Measurements from ENCODE around the gene FTH1.
"Not testable (repeated sequence)": the region's sequence is repeated elsewhere in the genome, so short reads cannot be mapped to it uniquely, and the experiment has no call there.

Gene FTH1

GRCh38 chr11:62011881-62012280 is 44.4 kb upstream of the FTH1 start:
- no peak overlapping the region for H3K27ac Mint-ChIP-seq
- peaks cover 10% of the 10 kb centered on the region for H3K9me3 Mint-ChIP-seq
- DNase-seq: no peak
- H3K4me1 Mint-ChIP-seq: peaks cover 12% of the 10 kb centered on the region
- H3K27me3 Mint-ChIP-seq (ENCODE audit: low read depth, poor library complexity): peaks cover 4% of the 10 kb centered on the region
- TF ChIP-seq CTCF (IDR thresholded peaks at IDR 0.05): no peak
- no peak overlapping the region for H3K4me3 Mint-ChIP-seq
- H3K36me3 Mint-ChIP-seq (ENCODE audit: low read depth): no peaks in the 10 kb centered on the region

GRCh38 chr11:62010935-62011528 is 43.6 kb upstream of the FTH1 start:
- Mint-ChIP-seq H3K36me3 (ENCODE audit: low read depth) (no peaks in the 10 kb centered on the region), H3K27me3 (ENCODE audit: low read depth, poor library complexity) (peaks cover 4% of the 10 kb centered on the region), H3K27ac (no peak overlapping the region), H3K4me1 (peaks cover 8% of the 10 kb centered on the region), H3K4me3 (no peak overlapping the region), H3K9me3 (peaks cover 10% of the 10 kb centered on the region)
- no peak for DNase-seq
- no peak for TF ChIP-seq CTCF (IDR thresholded peaks at IDR 0.05)

GRCh38 chr11:62008193-62008592 is 40.8 kb upstream of the FTH1 start:
- Mint-ChIP-seq H3K9me3 (peaks cover 10% of the 10 kb centered on the region), H3K4me1 (peaks cover 19% of the 10 kb centered on the region), H3K36me3 (ENCODE audit: low read depth) (no peaks in the 10 kb centered on the region), H3K4me3 (no peak overlapping the region), H3K27ac (no peak overlapping the region), H3K27me3 (ENCODE audit: low read depth, poor library complexity) (peaks cover 3% of the 10 kb centered on the region)
- no peak for TF ChIP-seq CTCF (IDR thresholded peaks at IDR 0.05)
- DNase-seq: no peak

GRCh38 chr11:62004473-62004872 is 37.0 kb upstream of the FTH1 start:
- no peak for DNase-seq
- H3K27ac Mint-ChIP-seq: no peak overlapping the region
- no peak overlapping the region for H3K4me3 Mint-ChIP-seq
- TF ChIP-seq CTCF (IDR thresholded peaks at IDR 0.05): no peak
- H3K9me3 Mint-ChIP-seq: peaks cover 13% of the 10 kb centered on the region
- H3K4me1 Mint-ChIP-seq: peaks cover 34% of the 10 kb centered on the region
- H3K36me3 Mint-ChIP-seq (ENCODE audit: low read depth): no peaks in the 10 kb centered on the region
- H3K27me3 Mint-ChIP-seq (ENCODE audit: low read depth, poor library complexity): peaks cover 12% of the 10 kb centered on the region

- not testable (repeated sequence) for DNase-seq; H3K27ac Mint-ChIP-seq; H3K36me3 Mint-ChIP-seq (ENCODE audit: low read depth); H3K4me3 Mint-ChIP-seq
- peaks cover 12% of the 10 kb centered on the region for H3K27me3 Mint-ChIP-seq (ENCODE audit: low read depth, poor library complexity)
- H3K4me1 Mint-ChIP-seq: peaks cover 45% of the 10 kb centered on the region
- peaks cover 19% of the 10 kb centered on the region for H3K9me3 Mint-ChIP-seq
These were observed 34.8 kb upstream of the FTH1 start for GRCh38 chr11:62002283-62002682.

- H3K9me3 Mint-ChIP-seq: peaks cover 18% of the 10 kb centered on the region
- H3K27ac Mint-ChIP-seq: peak overlapping the region; percentile 97
- no peak overlapping the region for H3K4me3 Mint-ChIP-seq
- TF ChIP-seq CTCF (IDR thresholded peaks at IDR 0.05): no peak
- H3K36me3 Mint-ChIP-seq (ENCODE audit: low read depth): no peaks in the 10 kb centered on the region
- H3K27me3 Mint-ChIP-seq (ENCODE audit: low read depth, poor library complexity): peaks cover 12% of the 10 kb centered on the region
- no peak for DNase-seq
- H3K4me1 Mint-ChIP-seq: peaks cover 45% of the 10 kb centered on the region
These were observed 34.2 kb upstream of the FTH1 start for GRCh38 chr11:62001450-62002191.

All from nephron progenitor cell (in vitro differentiated cells).